GM12878 (cell line): ENCODE data around the gene BRD2. TPM values are rescaled to one million over a fixed set of nuclear protein-coding genes. Genes with fewer than 3 reads are reported as not detected.

Experiments used
- BACH1 ChIP-seq: fragments of 450-650 bp; IDR thresholded peaks from 2 replicates; pipeline ENCODE4 v1.6.1; 2017; ENCODE audit warnings: mild to moderate bottlenecking, borderline replicate concordance
- IRF4 ChIP-seq: IDR thresholded peaks from 2 replicates; pipeline ENCODE4 v1.6.1; 2011; ENCODE audit warnings: low read depth, low read length
- KLF5 ChIP-seq: fragments of 450-650 bp; IDR thresholded peaks from 2 replicates; pipeline ENCODE4 v1.6.1; 2014; ENCODE audit warnings: mild to moderate bottlenecking; ENCODE audit not compliant: partially characterized antibody
- MXI1 ChIP-seq: fragments of 150-350 bp; IDR thresholded peaks from 2 replicates; pipeline ENCODE4 v1.6.1; 2011; ENCODE audit warnings: low read depth, mild to moderate bottlenecking, inconsistent platforms, low read length, improper control_type of control experiment
- NFYA ChIP-seq: IDR thresholded peaks from 2 replicates; pipeline ENCODE4 v1.6.1; 2011; ENCODE audit warnings: low read depth, mild to moderate bottlenecking, low read length, improper control_type of control experiment, borderline replicate concordance
- NKRF ChIP-seq: fragments of 450-650 bp; conservative IDR thresholded peaks from 2 replicates; pipeline ENCODE4 v1.6.1; 2017; ENCODE audit warnings: mild to moderate bottlenecking, moderate library complexity
- SMARCA5 ChIP-seq: fragments of 450-650 bp; IDR thresholded peaks from 2 replicates; pipeline ENCODE4 v1.6.1; 2017; ENCODE audit warnings: mild to moderate bottlenecking
- SMC3 ChIP-seq: IDR thresholded peaks from 2 replicates; pipeline ENCODE4 v1.6.1; 2011; ENCODE audit warnings: low read length, improper control_type of control experiment, borderline replicate concordance
- YY1 ChIP-seq: IDR thresholded peaks from 2 replicates; pipeline ENCODE4 v1.6.1; 2011; ENCODE audit warnings: low read depth, mild to moderate bottlenecking, low read length
- ZNF217 ChIP-seq: fragments of 450-650 bp; IDR thresholded peaks from 2 replicates; pipeline ENCODE4 v1.6.1; 2017; ENCODE audit warnings: antibody characterized with exemption, mild to moderate bottlenecking
- ZSCAN29 ChIP-seq: fragments of 450-650 bp; IDR thresholded peaks from 2 replicates; pipeline ENCODE4 v1.6.1; 2017; ENCODE audit warnings: mild to moderate bottlenecking, moderate library complexity
- polyA plus RNA-seq, 11 experiments: library from polyadenylated mRNA; depleted of rRNA in 4 of 11; unstranded in 6 of 11; stranded (reverse) in 5 of 11; fragments of >200 nt; fragmentation: Nextera tagmentation in 4 of 11; fragmentation: Illumina TruSeq in 1 of 11; extraction: Ambion mirVana in 4 of 11; extraction: Trizol in 1 of 11; gene quantifications; 1 replicate in 1 of 11; 2 replicates in 10 of 11; pipeline versions ENCODE4 v1.2.1 to v1.2.3, GENCODE V29; 2011 to 2016; ENCODE audit warnings: inconsistent platforms in 2 of 11, missing spikeins in 2 of 11, low read depth in 1 of 11
- total RNA-seq, 4 experiments: library from RNA; depleted of rRNA in 3 of 4; stranded (reverse); fragments of >200 nt in 3 of 4; fragmentation: Illumina TruSeq in 1 of 4; extraction: Trizol in 1 of 4; gene quantifications; 2 replicates each; pipeline versions ENCODE4 v1.2.1 to v1.2.3, GENCODE V29; 2013 to 2021
- TF ChIP-seq, protein P1 (sequence below): fragments of 450-650 bp; IDR thresholded peaks from 2 replicates; pipeline ENCODE4 v1.6.1; 2016; ENCODE audit warnings: mild to moderate bottlenecking
- TF ChIP-seq, protein P2 (sequence below): fragments of 450-650 bp; formaldehyde crosslinking; IDR thresholded peaks from 2 replicates; pipeline ENCODE4 v1.4.0; 2020; ENCODE audit warnings: mild to moderate bottlenecking, moderate library complexity

The BRD2 gene
- total and polyA plus RNA-seq, 10 of the 15 experiments (the other 5 are each of a cell fraction or from before 2014, with no cell fraction given), result 32.2 to 239 (median 139) TPM

DNA sequence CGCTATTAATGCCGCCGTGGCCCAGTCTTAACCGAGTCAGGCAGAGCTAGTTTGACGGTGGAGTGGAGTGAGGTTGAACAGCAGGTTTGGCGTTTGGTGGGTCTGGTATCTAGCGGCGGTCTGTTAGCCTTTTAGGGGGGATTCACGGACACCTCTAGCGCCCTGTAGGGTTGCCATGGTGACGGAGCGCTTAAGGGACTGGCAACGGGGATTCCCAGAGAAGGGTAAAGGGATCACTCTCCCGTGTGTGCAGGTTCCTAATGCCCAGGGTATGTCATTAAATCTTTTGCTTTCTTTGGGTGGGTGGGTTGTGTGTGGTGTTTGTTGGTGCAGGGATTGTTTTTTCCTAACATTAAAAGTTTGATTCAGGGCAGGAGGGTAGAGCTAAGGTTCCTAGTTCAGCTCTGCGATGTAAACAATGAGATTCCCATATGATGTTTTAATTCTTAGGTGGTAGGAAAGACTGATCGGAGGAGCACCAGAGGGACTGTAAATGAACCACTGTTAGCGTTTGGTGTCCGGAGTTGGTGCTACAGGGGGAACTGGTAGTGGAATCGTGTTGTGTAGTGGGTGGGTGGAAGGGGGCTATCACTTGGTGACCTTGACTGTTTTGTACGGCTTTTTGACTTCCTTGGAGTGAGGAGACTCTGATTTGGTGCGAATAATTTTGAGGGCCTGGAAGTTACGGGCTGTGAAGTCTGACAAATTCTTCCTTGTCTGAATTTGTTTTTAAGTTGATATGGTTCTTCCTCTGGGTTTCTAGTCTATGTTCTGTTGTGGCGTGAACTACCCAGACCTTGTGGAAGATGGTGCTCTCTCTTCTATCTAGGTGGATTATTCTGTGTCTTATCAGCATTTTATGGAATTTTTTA lies 5.0 kb downstream of the BRD2 start (continued):
- TF ChIP-seq, protein P1, sequence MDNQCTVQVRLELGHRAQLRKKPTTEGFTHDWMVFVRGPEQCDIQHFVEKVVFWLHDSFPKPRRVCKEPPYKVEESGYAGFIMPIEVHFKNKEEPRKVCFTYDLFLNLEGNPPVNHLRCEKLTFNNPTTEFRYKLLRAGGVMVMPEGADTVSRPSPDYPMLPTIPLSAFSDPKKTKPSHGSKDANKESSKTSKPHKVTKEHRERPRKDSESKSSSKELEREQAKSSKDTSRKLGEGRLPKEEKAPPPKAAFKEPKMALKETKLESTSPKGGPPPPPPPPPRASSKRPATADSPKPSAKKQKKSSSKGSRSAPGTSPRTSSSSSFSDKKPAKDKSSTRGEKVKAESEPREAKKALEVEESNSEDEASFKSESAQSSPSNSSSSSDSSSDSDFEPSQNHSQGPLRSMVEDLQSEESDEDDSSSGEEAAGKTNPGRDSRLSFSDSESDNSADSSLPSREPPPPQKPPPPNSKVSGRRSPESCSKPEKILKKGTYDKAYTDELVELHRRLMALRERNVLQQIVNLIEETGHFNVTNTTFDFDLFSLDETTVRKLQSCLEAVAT, result peak; percentile 19; the same call in 1 of the 2 replicates
- TF ChIP-seq NFYA (no peak), NKRF (0 out of 2 replicates have a peak, but pooled peaks have one; percentile 47), SMARCA5 (no peak), ZSCAN29 (no peak), BACH1 (peak; percentile 57; the same call in 1 of the 2 replicates), YY1 (no peak), KLF5 (no peak), IRF4 (no peak), ZNF217 (no peak), MXI1 (no peak), SMC3 (no peak)
- TF ChIP-seq, protein P2, sequence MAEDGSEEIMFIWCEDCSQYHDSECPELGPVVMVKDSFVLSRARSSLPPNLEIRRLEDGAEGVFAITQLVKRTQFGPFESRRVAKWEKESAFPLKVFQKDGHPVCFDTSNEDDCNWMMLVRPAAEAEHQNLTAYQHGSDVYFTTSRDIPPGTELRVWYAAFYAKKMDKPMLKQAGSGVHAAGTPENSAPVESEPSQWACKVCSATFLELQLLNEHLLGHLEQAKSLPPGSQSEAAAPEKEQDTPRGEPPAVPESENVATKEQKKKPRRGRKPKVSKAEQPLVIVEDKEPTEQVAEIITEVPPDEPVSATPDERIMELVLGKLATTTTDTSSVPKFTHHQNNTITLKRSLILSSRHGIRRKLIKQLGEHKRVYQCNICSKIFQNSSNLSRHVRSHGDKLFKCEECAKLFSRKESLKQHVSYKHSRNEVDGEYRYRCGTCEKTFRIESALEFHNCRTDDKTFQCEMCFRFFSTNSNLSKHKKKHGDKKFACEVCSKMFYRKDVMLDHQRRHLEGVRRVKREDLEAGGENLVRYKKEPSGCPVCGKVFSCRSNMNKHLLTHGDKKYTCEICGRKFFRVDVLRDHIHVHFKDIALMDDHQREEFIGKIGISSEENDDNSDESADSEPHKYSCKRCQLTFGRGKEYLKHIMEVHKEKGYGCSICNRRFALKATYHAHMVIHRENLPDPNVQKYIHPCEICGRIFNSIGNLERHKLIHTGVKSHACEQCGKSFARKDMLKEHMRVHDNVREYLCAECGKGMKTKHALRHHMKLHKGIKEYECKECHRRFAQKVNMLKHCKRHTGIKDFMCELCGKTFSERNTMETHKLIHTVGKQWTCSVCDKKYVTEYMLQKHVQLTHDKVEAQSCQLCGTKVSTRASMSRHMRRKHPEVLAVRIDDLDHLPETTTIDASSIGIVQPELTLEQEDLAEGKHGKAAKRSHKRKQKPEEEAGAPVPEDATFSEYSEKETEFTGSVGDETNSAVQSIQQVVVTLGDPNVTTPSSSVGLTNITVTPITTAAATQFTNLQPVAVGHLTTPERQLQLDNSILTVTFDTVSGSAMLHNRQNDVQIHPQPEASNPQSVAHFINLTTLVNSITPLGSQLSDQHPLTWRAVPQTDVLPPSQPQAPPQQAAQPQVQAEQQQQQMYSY (CRISPR knock-in tag), result no peak
